Bone marrow (tissue), 2 donors: Measurements from ENCODE around the gene ZSWIM6.
"Not testable (repeated sequence)": the region's sequence is repeated elsewhere in the genome, so short reads cannot be mapped to it uniquely, and the experiment has no call there.

Experiments used
- DNase-seq, 2 donors: peaks; one replicate each; lab custom pipeline; 2025; lab: John Stamatoyannopoulos, UW

The ZSWIM6 gene

DNA sequence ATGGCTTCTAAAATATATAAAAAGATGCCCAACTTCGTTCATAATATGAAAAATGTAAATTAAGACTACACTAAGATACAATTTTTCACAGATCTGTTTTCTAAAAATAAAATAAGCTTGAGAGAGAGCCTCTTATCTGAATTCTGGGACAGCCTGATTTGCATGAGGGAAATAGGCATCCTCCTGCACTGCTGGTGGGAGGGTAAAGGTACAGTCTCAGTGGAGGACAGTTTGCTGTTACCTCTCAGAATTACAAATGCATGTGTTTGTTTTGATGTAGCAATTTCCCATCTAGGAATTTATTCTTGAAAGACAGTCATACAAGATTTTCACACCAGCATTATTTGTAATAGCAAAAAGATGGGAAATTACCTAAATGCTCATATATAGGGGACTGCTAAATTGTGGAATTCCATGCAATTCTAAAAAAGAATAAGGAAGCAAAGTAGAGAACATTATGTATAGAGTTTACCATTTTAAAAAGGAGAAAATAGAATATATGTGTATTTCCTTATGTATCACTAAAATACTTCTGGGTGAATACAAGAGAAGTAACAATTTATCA is 75.7 kb downstream of the ZSWIM6 start:
- DNase-seq: no peak

DNA sequence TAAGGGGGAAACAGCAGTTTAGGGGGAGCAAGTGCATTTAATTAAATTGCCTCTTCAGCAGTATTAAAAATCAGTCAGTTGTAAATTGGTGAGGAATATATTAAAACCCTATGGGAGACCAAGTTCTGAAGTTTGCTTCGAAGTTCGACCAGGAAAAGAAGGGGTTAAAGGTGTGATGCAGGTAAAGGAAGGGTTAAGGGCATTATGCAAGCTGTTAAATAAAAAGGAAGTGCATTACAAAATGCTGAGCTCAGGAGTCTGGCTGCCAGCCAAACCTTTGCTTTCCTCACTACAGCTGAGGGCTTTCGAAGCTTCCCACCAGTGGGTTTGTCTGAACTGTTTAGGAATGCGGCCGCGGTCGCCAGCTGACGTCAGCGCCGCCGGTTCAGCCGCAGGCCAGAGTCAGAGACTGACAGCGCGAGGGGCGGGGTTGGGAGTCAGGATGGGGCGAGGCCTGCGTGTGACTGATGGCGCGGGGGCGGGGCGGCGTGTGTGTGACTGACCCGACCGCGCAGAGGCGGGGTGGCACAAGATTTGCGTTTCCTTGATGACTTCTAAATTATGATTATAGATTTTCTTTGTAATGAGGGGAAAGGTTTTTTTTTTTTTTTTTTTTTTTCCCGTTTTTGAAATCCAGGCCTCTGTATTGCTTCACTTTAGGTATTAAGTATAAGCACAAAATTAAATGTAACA is 76.6 kb downstream of the ZSWIM6 start:
- peak; percentile 90 to 97 for DNase-seq

DNA sequence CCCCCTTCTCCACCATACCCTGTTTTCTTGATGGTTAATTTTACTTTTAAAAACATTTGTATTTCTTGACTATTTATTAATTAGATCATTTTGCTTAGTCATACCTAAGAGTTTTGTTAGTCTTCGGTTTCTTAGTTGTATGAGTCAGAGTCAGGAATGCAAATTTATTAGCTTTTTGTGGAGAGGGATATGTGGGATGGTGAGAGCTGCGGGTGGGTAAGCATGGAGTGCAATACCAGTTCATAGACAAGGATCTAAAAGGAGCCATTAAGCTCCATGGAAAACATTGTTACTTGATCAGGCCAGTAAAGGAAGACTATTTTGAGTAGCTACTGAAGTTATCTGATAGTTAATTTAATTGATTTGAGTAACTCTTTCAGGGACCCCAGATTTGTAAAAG is 77.5 kb downstream of the ZSWIM6 start:
- no peak for DNase-seq

DNA sequence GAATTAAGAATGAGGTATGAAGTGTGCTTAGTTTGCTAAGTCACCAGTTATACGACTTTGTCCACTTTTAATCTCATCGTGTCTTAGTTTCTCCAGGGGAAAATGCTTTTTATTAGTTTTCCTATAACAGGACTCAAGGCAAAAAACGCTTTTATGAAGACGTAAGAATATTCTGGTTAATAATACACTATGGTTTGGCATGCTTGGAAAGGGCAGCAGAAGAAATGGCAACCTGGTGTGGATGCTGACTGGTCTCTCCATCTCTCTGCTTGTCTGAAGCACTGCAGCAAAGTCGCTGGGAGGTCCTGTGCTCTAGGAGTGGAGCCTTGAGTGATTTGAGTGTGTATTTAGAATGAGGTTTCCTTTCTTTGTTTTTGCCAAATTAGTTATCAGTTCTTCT is 78.8 kb downstream of the ZSWIM6 start:
- no peak for DNase-seq

DNA sequence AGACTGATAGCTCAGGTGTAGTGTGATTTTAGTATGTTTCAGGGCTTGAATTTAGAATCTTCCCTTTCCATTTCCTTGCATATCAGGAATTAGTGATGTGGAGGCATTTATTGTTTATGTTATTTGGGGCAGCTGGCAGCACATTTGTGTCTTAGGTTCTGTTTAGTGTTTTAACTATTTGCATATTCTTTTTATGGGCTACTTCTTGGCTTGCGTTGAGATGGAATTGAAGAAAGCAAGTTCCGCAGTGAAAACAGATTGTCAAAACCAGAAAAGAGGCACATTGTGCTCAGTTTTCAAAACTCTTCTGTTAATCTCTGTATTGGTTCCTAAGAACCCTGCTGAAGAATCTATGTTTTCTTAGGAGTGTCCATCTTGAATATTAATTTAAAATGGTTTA is 80.3 kb downstream of the ZSWIM6 start:
- no peak for DNase-seq

DNA sequence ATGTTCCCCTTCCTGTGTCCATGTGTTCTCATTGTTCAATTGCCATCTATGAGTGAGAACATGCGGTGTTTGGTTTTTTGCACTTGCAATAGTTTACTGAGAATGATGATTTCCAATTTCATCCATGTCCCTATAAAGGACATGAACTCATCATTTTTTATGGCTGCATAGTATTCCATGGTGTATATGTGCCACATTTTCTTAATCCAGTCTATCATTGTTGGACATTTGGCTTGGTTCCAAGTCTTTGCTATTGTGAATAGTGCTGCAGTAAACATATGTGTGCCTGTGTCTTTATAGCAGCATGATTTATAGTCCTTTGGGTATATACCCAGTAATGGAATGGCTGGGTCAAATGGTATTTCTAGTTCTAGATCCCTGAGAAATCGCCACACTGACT is 81.1 kb downstream of the ZSWIM6 start:
- not testable (repeated sequence) for DNase-seq

DNA sequence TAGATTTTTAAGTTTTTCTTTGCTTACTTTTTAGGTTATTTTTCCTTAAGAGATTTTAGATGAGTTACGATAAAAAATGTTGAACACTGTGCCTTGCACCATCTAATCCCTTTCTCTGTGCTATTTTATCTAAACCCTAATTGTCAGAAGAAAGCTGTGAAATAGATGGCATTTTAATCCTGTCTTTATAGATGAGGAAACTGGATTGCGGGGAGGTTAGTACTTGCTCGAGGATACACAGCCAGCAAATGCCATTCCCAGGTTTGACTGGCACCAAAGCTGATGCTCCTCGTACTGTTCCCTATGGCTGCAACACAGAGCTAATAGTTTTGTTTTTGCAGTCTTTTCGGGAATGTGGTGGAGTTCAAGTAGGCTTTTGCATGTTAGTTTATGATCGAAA is 82.7 kb downstream of the ZSWIM6 start:
- no peak for DNase-seq

DNA sequence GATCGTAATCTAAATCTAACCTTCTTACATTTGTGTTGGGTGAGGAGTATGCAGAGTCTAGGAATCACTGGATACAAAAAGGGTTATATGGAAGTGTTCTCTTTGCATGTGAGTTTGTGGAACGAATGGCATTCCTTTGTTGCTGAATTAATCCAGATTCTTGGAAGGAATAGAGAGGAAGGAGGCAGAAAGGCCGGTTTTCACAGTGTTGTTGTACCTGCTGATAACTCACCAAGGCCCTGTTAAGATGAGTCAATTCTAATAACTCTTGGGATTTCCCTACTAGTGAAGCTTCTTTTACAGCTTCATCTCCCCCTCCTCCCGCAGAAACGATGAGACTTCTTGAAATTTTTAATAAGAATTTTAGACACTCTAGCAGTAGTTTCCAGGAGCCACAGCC is 84.0 kb downstream of the ZSWIM6 start:
- no peak for DNase-seq

DNA sequence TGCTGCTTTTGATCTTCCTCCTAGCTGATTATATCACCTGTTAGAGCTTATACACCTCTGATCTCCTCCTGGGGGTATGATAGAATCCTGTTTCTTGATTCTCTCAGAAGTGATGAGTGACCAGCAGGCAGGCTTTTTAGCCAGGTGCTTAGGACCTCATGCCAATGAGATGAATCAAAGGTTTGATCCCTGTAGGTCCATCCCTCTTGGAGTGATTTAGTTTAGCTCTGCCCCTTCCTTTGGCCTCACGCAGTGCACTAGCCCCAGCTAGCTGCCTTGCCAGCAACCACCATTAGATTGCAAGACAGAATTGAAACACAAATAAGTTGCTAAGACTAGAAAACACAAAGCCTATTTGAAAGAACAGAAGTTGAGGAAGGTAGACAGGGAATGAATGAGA is 84.4 kb downstream of the ZSWIM6 start:
- no peak for DNase-seq

DNA sequence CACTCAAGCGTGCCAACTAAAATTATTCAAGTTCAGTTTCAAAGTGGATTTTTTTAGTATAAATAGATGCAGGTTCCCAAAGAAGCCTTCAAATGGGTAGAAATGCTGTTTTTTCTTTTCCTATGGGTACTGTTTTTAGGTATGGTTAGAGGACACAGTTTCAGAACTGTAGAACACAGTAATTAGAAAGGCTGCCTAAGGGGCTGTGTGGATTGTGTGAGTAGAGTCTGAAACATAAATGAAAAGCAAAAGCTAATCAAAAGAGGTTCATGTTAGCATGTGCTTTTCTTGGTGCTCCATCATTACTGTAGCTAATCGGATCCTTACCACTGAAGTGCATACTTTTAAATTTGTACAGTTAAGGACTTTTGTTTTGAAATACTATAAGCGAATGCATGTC is 85.3 kb downstream of the ZSWIM6 start:
- DNase-seq: no peak

DNA sequence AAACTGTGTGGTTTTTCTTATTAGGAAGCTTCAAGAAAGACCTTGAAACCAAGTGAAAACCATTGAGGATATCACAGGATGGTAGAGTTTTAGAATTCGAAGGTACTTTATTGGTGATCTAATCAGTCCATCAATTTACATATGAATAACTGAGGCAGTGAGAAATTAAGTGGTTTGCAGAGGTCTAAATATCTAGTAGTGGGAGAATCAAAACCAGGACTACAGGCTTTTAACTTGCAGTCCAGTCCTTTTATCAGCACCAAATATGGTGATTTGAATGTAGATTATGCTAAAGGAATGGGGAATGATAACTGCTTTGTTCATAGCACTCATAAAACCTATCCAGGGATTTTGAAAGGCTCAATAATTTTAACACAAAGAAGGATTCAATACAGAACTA is 85.8 kb downstream of the ZSWIM6 start:
- no peak for DNase-seq

DNA sequence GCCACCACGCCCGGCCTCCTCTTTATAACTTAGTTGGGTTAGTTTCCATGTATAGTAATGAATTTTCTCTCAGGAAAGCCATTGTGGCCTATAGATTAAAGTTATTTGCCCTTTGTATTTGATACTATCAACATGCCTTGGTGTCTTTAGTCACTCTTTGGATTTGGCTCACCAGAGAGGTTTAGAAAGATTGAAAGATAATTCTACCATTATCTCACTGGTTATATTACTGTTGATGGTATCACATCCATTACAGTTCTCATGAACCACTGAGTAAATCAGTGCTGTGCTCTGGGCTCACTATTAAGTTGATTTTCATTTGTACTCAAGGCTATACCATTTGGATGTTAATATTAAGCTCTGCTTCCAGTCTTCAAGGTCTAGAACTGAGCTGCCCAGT is 87.0 kb downstream of the ZSWIM6 start:
- DNase-seq: no peak

DNA sequence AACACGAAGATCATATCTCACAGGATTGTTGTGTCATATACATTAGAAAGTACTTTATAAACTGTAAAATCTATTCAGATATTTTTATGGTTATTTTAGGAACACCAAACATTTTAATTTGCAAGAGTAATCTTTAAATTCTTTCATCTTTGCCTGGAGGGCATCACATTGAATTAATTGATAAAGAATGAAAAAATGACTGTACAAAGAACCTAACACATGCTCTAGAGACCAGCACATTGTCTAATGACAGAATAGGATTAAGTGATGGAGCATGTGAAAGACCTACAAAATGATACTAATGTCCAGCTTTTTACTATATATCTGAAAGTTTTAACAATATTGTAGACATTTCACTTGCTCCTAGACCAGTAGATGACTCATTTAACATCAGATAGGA is 88.0 kb downstream of the ZSWIM6 start:
- no peak for DNase-seq

DNA sequence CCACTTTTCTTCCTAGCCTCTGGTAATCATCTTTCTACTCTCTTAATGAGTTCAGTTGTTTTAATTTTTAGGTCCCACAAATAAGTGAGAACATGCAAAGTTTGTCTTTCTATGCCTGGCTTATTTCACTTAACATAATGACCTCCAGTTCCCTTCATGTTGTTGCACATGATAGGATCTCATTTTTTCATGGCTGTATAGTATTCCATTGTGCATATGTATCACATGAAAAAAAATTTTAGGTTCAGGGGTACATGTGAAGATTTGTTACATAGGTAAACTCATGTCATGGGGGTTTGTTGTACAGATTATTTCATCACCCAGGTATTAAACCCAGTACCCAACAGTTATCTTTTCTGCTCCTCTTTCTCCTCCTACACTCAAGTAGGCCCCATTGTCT is 89.2 kb downstream of the ZSWIM6 start:
- DNase-seq: not testable (repeated sequence)

DNA sequence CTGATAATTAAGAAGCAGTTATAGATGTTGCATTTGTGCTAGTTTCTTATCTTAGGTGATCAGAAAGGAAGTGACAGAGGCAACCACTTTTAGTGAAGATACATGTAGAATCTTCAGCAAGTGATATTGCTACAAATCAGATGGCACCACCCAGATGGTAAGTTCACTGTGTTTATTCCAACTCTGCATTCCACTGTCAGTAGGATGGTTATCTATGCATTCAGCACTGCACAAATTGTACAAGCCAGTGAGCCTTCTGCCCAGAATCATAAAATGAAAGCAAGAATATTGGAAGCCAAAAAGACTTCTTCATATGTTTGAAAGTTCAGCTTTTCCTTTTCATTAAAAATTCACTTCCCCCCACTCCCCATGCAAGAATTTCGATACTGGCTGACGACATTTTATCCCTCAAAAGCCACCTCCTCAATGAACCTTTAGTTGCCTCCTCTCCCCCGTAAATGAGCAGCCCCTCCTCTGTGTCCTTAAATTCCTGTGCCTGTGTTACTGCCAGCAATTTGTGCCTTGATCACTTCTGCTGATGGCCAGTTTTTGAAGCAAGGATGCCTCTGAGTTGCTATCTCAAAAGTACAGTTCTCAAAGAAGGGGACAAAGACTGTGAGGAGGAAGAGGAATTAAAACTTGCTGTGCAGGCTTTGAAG is 91.6 kb downstream of the ZSWIM6 start:
- DNase-seq: no peak

DNA sequence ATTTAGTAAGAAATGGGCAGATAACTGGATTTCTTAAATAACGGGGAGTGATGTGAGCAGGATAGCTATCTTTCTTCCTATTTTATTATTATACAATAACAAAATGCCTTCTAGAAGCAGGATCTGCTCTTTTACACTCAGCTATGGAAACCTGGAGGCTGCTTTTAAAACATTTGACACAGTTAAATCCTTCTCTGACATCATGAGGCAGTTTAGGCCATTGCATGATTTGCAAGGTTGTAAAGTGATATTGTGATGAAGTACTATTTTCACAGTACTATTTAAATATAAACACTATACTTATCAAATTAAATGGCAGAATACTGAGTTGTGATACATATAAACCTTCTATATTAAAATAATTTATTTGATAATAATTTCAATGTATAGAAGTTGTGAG is 93.9 kb downstream of the ZSWIM6 start:
- DNase-seq: no peak

DNA sequence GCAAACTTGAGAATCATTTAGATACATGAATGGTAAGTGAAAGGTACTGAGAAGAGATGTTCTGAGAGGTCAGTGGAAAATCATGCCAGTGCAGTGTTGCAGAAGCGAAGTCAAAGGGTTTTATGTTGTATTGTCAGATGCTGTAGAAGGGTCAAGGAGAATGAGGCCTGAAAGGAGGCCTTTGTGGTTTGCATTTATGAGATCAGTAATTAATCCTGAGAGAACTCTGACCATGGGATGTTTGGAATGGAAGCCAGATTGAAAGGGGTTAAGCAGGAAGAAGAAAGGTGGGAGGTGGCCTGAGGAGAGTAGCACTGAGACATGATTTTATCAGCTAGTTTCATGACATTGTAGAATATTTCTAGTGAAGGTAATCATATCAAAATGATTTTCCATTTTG is 97.8 kb downstream of the ZSWIM6 start:
- no peak for DNase-seq

DNA sequence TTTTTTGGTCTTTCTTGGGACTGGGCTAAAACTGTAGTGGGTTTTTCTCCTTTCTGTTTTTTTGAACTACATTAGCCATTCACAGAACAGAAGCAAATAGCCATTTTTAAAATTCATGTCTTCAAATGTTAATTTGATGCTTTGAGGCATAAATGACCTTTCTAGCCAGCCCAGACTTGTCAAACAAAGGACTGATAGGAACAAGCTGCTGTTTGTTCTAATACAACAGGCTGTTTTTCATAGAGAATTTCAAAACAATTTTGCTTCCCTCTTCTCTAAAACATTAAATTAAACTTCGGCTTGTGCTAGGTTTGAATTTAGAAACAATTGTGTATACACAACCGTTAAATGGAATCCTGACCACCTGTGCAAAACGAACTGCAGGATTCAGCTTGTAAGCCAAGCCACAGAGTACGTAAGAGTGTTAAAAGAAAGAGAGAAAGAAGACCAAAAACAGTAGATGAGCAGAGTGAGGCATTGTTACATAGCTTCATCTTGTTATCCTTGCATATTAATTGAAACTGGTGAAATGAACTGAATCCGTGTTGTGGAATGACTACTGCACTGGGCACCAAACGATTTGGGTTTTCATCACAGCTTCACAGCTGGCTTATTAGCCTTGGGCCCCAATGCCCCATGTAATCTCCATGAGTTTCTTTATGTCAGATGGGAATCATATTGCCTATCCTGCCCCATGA is 100.0 kb downstream of the ZSWIM6 start:
- DNase-seq: no peak

DNA sequence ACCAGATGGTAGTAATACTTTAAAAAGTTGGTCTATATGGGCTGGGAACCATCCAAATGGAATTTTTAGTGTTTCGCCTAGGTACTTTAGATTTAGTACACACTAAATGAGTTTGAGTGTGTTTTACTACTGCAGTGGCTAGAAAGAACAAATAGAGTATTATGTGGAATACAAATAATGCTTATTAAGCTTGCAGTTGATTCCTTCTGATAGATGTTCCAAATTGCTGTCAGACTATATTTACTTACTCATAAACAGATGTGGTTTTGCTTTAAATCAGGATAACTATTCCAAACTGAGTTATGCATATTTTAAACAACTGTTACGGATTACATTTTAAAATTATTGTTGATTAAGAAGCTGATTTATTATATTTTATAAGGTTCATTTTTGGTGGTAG is 103.3 kb downstream of the ZSWIM6 start:
- no peak for DNase-seq

DNA sequence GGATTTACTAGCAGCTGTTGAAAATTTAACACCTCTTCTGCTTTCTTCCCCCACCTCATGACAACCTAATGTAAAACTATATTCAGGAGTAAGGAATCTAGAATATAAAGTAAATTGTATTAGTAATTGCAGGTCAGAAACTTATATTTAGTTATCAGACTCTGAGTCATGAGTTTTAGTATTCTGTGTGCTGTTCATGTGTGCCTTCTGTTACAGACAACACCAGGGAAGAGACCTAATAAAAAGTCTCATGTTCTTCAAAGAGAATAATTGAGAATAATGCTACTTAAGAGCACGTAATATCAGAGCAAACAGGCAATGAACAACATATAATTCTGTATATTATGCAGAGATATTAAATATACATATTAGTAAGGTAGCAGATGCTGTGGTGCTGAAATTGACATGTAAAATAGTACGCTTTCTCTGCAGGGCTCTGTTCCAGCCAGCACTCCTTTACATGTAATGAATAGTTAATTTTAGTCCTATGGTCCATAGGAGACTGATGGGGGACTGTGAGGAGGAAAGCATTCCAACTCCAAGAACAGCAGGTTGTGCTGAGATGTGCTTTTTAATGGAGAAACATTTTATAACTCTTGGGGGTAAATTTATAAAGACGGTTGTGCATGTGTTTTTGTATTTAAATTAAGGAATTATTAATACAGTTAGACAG is 106.4 kb downstream of the ZSWIM6 start:
- no peak for DNase-seq

DNA sequence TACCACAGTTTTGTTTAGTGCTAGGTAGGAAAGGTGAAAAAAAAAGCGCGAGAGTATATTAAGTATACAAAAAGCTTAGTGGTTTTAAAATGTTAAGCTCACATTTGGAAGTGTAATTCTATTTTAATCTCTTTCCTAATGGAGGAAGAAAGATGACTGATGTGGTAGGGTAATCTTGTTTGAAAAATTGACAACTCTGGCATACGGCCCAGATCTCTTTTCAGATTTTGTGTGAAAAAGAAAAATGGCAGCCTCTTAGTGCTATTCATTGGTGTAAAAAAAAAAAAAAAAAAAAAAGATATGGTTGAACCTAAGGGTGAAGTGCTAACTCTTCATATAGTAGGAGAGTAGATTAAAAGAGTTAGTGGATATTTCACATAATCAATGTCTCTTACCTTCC is 108.0 kb downstream of the ZSWIM6 start:
- DNase-seq: no peak

DNA sequence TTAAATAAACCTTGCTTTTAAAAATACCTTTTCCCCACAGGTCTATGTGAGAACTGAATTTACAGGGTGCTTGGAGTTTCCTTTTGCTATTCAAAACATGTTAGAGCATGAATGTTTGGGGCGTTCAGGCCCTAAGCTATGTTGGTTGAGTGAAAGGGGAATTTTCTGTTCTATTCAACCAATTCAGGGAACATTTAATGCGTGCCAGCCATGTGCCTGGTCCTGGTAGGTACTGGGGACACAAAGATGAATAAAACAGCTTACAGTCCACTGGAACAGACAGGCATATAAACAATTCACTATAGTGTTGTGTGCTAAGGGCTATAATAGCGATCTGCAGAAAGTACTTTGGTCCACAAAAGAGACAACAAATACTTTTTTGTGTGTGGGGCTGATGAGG is 108.5 kb downstream of the ZSWIM6 start:
- no peak for DNase-seq

DNA sequence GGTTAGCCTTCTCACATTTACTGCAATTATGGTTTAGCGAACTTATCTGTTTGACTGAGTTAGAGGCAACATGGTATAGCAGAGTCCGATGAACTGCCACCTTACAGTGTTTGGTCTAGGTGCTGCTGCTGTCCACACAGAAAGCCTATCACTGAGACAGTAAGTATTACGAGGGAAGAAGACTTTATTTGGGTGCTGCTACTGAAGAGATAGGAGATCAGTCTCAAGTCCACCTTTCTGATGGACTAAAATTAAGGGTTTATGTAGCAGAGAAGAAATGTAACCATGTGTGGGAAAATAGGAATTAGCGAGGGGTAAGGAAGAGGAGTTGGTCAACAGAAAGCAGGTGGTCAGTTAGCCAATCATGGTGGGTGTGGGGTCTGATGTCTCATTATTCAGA is 109.7 kb downstream of the ZSWIM6 start:
- DNase-seq: no peak
